ENCODE data around the gene IL17RD.

The IL17RD gene

DNA sequence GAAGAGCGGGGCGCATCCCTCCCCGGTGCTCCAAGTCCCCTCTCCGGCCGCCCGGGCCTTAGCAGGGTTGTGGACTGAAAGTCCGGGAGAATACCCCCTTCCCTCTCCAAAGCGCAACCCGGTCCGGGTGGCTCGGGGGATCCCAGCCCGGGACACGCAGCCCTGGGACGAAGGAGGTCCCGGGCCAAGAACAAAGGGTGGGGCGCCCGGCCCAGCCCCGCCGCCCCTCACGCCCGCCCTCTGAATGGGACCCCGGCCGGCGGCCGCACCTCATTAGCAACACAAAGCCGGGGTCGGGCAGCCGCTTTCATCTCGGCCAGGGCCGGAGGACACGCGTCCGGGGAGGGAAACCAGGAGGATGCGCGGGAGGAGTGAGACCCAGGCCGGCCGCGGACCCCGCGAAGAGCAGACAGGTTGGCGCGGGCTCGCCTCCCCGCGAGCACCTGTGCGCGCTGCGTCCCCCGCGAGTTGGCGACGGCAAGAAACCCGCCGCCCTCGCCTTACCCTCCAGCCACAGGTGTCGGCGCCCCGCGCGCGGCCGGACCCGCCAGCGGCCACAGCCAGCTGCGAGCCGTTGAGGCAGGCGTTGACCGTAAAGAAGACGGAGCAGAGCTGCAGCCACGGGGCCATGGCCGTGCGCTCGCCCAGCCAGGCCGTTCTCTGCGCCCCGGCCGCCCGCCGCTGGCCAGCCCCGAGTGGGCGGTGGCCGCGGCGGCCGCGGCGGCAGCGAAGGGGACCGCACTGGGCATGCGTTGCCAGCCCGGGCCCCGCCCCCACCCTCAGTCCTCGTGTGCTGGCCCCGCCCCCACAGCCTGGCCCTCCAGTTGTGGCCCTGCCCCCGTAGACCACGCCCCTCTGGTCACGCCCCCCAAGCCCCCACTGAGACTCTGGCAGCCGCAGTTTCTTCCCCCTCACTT, at the start of gene IL17RD:
Gene IL17RD, minus strand, starts transcription at position 697 of the 917 bp plus-strand sequence. Its CDS starts 67 bp downstream, at position 630.
- peaks cover 2% of the 10 kb centered on the region for H3K36me3 Mint-ChIP-seq (ENCODE audit: low read depth)
- H3K4me1 Mint-ChIP-seq (ENCODE audit: low read depth), result peaks cover 5% of the 10 kb centered on the region
- no peak within 1 kb of the TSS for H3K27ac Mint-ChIP-seq
- H3K27me3 Mint-ChIP-seq (ENCODE audit: low read depth), result peaks cover 79% of the 10 kb centered on the region
- DNase-seq (ENCODE audit: low spot score), result peak; percentile 35
- no peaks in the 10 kb centered on the region for H3K9me3 Mint-ChIP-seq
- peak within 1 kb of the TSS; percentile 76 for H3K4me3 Mint-ChIP-seq

DNA sequence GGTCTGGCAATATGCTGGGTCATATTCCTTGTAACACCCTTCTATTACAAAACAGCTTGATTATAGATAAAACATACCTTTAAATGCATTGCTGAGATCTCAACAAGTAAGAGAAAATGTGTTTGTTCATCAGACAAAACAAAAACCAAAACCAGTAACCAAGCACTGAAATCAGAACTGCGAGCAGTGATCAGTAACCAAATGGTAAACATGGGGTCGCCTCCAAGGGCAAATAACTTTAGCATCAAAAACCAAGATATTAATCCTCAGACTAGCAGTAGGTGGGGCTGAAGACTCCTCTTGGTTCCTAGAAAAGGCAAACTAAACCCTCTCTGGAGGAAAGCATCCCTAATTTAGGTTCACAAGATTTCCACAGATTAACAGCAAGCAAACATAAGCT, 41.3 kb upstream of the IL17RD start:
- H3K36me3 Mint-ChIP-seq (ENCODE audit: low read depth), result no peaks in the 10 kb centered on the region
- no peak overlapping the region for H3K4me3 Mint-ChIP-seq
- no peaks in the 10 kb centered on the region for H3K9me3 Mint-ChIP-seq
- H3K4me1 Mint-ChIP-seq (ENCODE audit: low read depth), result no peaks in the 10 kb centered on the region
- H3K27me3 Mint-ChIP-seq (ENCODE audit: low read depth), result no peaks in the 10 kb centered on the region
- H3K27ac Mint-ChIP-seq, result no peak overlapping the region
- no peak for DNase-seq (ENCODE audit: low spot score)

DNA sequence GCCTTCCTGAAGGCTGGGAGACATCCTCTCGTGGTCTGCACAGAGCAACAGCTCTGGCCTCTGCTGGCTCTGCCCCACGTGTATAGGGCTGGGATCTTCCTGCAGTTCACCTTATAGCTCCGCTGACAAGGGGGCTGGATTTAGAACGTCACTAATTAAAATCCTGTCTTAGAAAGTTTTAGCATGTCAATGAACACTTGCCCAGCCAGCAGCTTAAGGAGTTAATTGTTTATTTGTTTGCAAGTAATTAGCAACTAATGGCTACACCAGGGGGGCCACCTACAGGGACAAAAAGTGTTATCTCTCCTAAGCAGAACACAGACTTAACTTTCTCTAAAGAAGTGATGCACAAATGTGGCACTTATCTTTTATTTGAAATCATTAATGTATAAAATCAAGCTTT, 34.7 kb upstream of the IL17RD start, which contains the start of gene HESX1:
Gene HESX1, minus strand, starts transcription at position 84 of the 403 bp plus-strand sequence. Its CDS starts 60 bp downstream, at position 24.
- no peak for DNase-seq (ENCODE audit: low spot score)
- no peaks in the 10 kb centered on the region for H3K9me3 Mint-ChIP-seq
- H3K27me3 Mint-ChIP-seq (ENCODE audit: low read depth), result peaks cover 12% of the 10 kb centered on the region
- H3K4me3 Mint-ChIP-seq, result no peak within 1 kb of the TSS
- H3K36me3 Mint-ChIP-seq (ENCODE audit: low read depth), result no peaks in the 10 kb centered on the region
- H3K27ac Mint-ChIP-seq, result no peak within 1 kb of the TSS
- no peaks in the 10 kb centered on the region for H3K4me1 Mint-ChIP-seq (ENCODE audit: low read depth)

DNA sequence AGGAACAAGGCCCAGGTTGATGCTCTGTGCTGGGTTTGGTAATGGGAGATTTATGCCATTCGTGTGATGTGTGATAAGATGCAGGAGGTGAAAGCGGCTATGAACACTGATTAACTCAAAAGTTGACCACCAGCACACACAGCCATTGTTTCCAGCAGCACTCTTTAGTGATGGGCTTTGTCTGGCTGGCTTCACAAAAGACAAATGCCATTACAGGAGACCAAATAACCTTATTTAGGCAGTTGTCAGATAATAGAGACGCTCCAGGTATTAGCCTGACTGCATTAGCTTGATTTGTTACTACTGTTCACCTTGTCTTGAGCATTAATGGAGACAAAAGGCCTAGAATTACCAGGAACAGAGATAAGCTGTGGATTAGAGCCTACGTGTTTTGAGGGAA, 29.5 kb upstream of the IL17RD start:
- no peaks in the 10 kb centered on the region for H3K4me1 Mint-ChIP-seq (ENCODE audit: low read depth)
- no peak for DNase-seq (ENCODE audit: low spot score)
- H3K27ac Mint-ChIP-seq, result no peak overlapping the region
- no peaks in the 10 kb centered on the region for H3K9me3 Mint-ChIP-seq
- H3K4me3 Mint-ChIP-seq, result no peak overlapping the region
- no peaks in the 10 kb centered on the region for H3K36me3 Mint-ChIP-seq (ENCODE audit: low read depth)
- H3K27me3 Mint-ChIP-seq (ENCODE audit: low read depth), result peaks cover 34% of the 10 kb centered on the region

DNA sequence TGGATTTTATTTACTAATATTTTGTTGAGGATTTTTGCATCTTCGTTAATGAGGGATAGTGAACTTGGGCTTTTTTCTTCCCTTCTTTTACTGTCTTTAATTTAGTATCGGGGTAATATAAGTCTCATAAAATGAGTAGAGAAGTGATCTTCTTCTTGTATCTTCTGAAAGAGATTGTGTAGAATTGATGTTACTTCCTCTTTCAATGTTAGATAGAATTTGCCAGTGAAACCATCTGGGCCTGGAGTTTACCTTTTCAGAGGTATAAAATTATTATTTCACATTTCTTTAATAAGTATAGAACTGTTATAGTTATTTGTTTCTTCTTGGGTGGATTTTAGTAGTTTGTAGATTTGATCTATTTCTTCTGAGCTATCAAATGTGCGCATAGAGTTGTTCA, 26.9 kb upstream of the IL17RD start:
- H3K27me3 Mint-ChIP-seq (ENCODE audit: low read depth), result peaks cover 30% of the 10 kb centered on the region
- H3K9me3 Mint-ChIP-seq, result no peaks in the 10 kb centered on the region
- no peak overlapping the region for H3K27ac Mint-ChIP-seq
- DNase-seq (ENCODE audit: low spot score), result no peak
- no peak overlapping the region for H3K4me3 Mint-ChIP-seq
- H3K36me3 Mint-ChIP-seq (ENCODE audit: low read depth), result no peaks in the 10 kb centered on the region
- no peaks in the 10 kb centered on the region for H3K4me1 Mint-ChIP-seq (ENCODE audit: low read depth)

DNA sequence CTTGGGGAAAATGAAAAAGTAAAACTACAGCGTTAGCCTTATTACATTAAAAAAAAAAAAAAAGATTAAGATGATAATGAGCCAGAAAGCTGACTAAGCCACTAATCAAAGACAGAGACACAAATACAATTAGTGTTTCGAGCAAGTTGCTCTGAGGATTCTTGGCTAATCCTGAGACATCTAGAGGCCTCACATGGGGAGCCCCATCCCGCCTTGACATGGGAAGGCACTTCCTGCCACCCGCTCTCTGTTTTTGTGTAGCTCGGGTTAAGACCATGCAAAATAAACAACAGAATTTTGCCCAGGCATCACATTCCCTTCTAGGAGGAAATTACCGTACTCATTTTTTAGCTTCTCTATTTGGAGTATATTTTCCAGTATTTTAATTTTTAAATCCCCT, 19.4 kb upstream of the IL17RD start:
- Mint-ChIP-seq H3K36me3 (ENCODE audit: low read depth) (no peaks in the 10 kb centered on the region), H3K4me1 (ENCODE audit: low read depth) (no peaks in the 10 kb centered on the region), H3K4me3 (no peak overlapping the region), H3K27ac (no peak overlapping the region), H3K27me3 (ENCODE audit: low read depth) (peaks cover 15% of the 10 kb centered on the region), H3K9me3 (no peaks in the 10 kb centered on the region)
- DNase-seq (ENCODE audit: low spot score), result no peak

DNA sequence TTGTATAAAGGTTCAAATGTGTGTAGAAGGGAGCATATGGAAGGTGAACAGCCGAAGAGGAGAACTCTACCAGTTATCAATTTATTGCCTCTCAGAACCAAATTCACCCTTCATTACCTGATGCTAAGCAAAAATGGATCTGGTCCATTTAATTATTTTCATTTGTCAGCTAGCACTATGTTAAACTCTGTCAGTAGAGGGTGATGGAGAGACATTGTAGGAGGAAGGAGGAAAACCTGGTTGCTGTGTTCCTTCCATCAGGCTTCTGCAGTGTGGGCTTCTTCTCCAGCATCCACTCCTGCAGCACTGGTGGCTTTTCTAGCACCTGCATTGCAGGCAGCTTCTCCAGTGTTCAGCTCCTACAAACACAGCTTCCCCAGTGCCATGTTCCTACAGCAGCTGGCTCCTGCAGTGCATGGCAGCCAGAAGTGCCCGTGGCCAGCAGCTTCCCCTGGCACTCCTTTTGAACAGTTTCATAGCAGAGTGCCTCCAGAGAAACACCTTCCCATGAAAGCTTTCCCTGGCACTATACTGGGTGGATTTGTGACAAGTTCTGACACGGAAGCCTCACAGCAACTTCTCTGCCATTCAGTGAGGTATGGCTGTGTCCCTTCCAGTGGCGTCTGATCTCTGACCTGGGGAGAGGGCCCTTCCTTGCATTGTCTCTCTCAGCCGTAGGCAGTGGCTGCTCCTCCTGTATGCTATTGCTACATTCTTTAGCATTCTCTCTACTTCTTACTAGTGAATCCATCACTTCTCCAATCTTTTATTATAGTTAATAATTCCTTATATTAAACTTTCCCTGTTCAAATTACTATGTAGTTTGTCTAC, 14.6 kb upstream of the IL17RD start:
- peaks cover 23% of the 10 kb centered on the region for H3K27me3 Mint-ChIP-seq (ENCODE audit: low read depth)
- no peak overlapping the region for H3K4me3 Mint-ChIP-seq
- no peaks in the 10 kb centered on the region for H3K36me3 Mint-ChIP-seq (ENCODE audit: low read depth)
- DNase-seq (ENCODE audit: low spot score), result no peak
- no peaks in the 10 kb centered on the region for H3K4me1 Mint-ChIP-seq (ENCODE audit: low read depth)
- no peaks in the 10 kb centered on the region for H3K9me3 Mint-ChIP-seq
- no peak overlapping the region for H3K27ac Mint-ChIP-seq

DNA sequence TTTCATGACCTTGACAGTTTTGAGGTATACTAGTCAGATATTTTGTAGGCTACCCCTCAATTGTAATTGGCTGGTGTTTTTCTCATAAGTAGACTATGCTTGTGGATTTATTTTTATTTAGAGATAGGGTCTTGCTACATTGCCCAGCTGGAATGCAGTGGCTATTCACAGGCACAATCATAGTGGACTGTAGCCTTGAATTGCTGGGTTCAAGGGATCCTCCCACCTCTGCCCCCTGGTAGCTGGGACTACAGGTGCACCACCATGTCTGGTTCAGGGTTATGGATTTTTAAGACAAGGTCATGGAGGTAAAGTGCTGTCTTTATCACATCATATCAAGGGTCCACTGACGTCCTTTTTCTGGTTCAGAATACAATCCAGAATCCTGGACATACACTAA, 10.9 kb upstream of the IL17RD start:
- no peaks in the 10 kb centered on the region for H3K36me3 Mint-ChIP-seq (ENCODE audit: low read depth)
- H3K27me3 Mint-ChIP-seq (ENCODE audit: low read depth), result peaks cover 40% of the 10 kb centered on the region
- H3K27ac Mint-ChIP-seq, result no peak overlapping the region
- H3K9me3 Mint-ChIP-seq, result no peaks in the 10 kb centered on the region
- no peaks in the 10 kb centered on the region for H3K4me1 Mint-ChIP-seq (ENCODE audit: low read depth)
- H3K4me3 Mint-ChIP-seq, result no peak overlapping the region
- DNase-seq (ENCODE audit: low spot score), result no peak

DNA sequence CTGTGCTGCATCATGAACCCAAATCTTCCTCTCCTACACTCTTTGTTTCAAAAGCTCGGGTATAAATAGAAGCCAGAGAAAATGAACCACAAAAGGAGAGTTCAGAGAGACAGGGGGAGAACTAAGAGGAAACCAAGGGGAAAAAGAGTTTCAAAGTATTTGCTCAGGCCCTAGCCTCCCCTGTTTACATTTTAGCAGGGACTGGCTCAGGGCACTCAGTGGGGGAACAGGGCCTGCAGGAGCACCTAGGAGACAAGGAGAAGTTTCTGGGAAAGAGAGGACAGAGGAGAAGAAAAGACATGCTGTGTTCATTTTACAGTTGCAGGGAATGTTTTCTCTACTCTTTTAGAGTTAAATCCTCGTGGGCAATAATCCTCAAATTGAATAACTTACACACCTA, 8.5 kb upstream of the IL17RD start:
- no peaks in the 10 kb centered on the region for H3K36me3 Mint-ChIP-seq (ENCODE audit: low read depth)
- no peak overlapping the region for H3K4me3 Mint-ChIP-seq
- no peaks in the 10 kb centered on the region for H3K4me1 Mint-ChIP-seq (ENCODE audit: low read depth)
- H3K9me3 Mint-ChIP-seq, result no peaks in the 10 kb centered on the region
- H3K27ac Mint-ChIP-seq, result no peak overlapping the region
- H3K27me3 Mint-ChIP-seq (ENCODE audit: low read depth), result peaks cover 41% of the 10 kb centered on the region
- DNase-seq (ENCODE audit: low spot score), result no peak

DNA sequence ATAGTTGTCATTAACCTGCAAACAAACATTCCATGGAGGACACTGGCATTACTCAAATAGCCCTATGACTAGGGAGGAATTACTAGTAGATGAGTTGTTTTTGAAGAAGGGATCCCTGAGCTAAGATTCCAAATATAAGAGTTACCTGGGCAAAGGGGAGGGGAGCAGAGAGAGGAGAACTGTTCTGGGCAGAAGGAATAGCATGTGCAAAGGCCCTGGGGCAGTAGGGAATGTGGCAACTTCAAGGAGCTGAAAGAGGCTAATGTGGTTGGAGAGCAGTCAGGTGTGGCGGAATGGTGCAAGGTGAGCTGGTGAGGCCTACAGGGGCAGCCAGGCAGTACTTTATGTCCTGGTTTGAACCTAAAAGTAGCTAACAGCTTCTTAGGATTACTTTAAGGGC, 5.8 kb upstream of the IL17RD start:
- H3K36me3 Mint-ChIP-seq (ENCODE audit: low read depth), result no peaks in the 10 kb centered on the region
- no peak for DNase-seq (ENCODE audit: low spot score)
- no peak overlapping the region for H3K27ac Mint-ChIP-seq
- H3K27me3 Mint-ChIP-seq (ENCODE audit: low read depth), result peaks cover 64% of the 10 kb centered on the region
- no peaks in the 10 kb centered on the region for H3K9me3 Mint-ChIP-seq
- no peaks in the 10 kb centered on the region for H3K4me1 Mint-ChIP-seq (ENCODE audit: low read depth)
- no peak overlapping the region for H3K4me3 Mint-ChIP-seq

DNA sequence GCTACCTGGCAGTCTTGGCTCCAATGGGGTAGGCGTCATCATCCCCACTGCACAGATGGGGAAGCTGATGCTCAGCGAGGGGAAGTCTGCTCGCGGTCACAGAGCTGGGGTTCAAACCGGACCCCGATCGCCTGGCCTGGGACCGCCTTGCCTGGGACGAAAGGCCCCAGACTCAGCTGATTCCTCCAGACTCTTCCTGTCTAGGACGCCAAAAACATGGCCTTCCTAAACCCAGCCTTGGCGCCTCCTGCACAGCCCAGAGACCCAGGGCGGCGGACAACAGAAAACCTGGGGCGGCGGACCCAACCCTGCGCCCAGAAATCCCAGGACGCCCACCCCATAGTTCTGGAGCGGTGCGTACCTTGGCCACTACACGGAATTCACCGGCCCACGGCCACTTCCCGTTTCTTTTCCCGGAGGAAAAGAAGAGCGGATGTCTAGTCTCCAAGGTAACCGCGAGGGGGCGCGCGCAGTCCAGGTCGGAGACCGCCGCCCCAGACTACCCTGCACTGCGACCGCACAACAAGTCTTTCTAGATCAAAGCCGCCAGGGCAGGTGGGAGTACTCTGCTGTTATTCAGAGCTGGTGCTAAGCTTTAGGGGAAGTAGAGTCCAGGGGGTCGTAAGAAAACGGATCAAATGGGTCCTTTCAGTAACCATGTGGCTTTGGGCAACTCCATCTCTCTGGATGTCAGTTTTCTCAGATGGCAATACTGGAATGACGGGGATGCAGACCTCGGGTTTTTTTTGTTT, 4.9 kb upstream of the IL17RD start:
- no peak overlapping the region for H3K27ac Mint-ChIP-seq
- H3K27me3 Mint-ChIP-seq (ENCODE audit: low read depth), result peaks cover 68% of the 10 kb centered on the region

DNA sequence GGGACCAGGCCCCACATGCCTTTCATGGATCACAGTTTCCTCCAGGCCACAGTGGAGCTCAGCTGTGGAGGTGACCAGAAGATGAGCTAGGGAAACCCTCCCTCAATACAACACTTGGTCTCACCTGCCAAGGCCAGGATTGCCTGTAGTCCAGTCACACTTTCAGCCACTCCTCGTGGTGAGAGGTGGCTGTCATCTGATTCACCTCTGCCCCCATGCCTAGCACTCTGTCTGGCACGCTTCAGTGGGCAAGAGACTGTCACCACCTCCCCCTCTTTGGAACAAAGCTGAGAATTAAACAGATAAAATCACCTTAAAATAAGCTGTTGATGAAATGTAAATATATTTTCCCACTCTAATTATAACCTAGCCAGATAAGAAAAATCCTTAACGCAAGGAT, 4.0 kb upstream of the IL17RD start:
- no peak for DNase-seq (ENCODE audit: low spot score)
- Mint-ChIP-seq H3K9me3 (no peaks in the 10 kb centered on the region), H3K4me1 (ENCODE audit: low read depth) (peaks cover 5% of the 10 kb centered on the region), H3K27ac (no peak overlapping the region), H3K36me3 (ENCODE audit: low read depth) (no peaks in the 10 kb centered on the region), H3K27me3 (ENCODE audit: low read depth) (peaks cover 68% of the 10 kb centered on the region), H3K4me3 (peak overlapping the region; percentile 4)

More for the DNA sequence above, 4.9 kb upstream of the IL17RD start:
- peak overlapping the region; percentile 53 for H3K4me3 Mint-ChIP-seq
- no peaks in the 10 kb centered on the region for H3K36me3 Mint-ChIP-seq (ENCODE audit: low read depth)
- peak; percentile 43 for DNase-seq (ENCODE audit: low spot score)
- no peaks in the 10 kb centered on the region for H3K9me3 Mint-ChIP-seq
- H3K4me1 Mint-ChIP-seq (ENCODE audit: low read depth), result peaks cover 1% of the 10 kb centered on the region

DNA sequence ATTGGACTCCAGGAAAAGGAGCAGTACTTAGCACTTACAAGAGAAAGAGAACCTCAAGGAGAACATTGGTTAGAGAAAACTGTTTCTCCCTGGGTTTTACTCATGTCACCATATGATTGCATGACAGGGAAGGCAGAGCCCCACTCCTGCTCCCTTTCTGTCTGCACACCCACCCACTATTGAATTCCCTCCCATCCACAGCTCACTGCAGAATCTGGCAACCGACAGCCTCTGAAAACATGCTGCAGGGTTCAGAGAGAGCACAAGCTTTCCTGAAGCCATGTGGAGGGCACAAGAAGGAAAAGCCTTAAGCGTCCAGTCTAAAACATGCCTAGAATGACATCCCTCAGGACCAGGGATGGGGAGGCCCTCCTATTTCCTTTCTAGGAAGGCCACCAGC, 3.0 kb upstream of the IL17RD start:
- no peak for DNase-seq (ENCODE audit: low spot score)
- peaks cover 69% of the 10 kb centered on the region for H3K27me3 Mint-ChIP-seq (ENCODE audit: low read depth)
- H3K36me3 Mint-ChIP-seq (ENCODE audit: low read depth), result no peaks in the 10 kb centered on the region
- peaks cover 5% of the 10 kb centered on the region for H3K4me1 Mint-ChIP-seq (ENCODE audit: low read depth)
- H3K9me3 Mint-ChIP-seq, result no peaks in the 10 kb centered on the region
- H3K4me3 Mint-ChIP-seq, result no peak overlapping the region
- no peak overlapping the region for H3K27ac Mint-ChIP-seq

Measured in T-helper 2 cell treated with Interferon-gamma antibody and Interleukin-4, amounts not matched to agents 5 μg/mL and 100 μg/mL, for 36 hours (primary cell).